ENCODE results near the gene PTPRD. TPM values are rescaled to one million over a fixed set of nuclear protein-coding genes. Genes with fewer than 3 reads are reported as not detected.

PTPRD gene
- total RNA-seq, 1 experiment from 2014 or later: 0.02 TPM

DNA sequence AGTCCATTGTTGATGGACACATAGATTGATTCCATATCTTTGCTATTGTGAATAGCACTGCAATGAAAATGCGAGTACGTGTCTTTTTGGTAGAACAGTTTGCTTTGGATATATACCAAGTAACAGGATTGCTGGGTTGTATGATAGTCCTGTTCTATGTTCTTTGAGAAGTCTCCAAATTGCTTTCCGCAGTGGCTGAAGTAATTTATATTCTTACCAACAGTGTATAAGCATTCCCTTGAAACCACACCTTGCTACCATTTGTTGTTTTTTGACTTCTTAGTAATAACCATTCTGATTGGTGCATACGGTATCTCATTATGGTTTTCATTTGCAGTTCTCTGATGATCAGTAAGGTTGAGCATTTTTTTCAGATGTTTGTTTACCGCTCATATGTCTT is 792.9 kb downstream of the PTPRD start:
- POLR2A ChIA-PET: no interaction called here
- BruUV-seq (replicated peaks): no TSS peak
- CTCF ChIA-PET: no interaction called here

More for the DNA sequence above, 792.9 kb downstream of the PTPRD start:
- Histone ChIP-seq H4K20me1 (ENCODE audit: insufficient read depth) (no peaks in the 10 kb centered on the region), H3K36me3 (ENCODE audit: control insufficient read depth in 1 of 2, insufficient read depth in 2 of 2, low read length in 2 of 2) (no peaks in the 10 kb centered on the region), H3K9me3 (ENCODE audit: control insufficient read depth in 1 of 2, insufficient read depth in 1 of 2, low read depth in 1 of 2, low read length in 2 of 2) (peaks cover 4 to 23% of the 10 kb centered on the region in 2 experiments; a peak in 2 of 4 replicates), H3K9ac (ENCODE audit: low read length) (no peak overlapping the region), H3K79me2 (ENCODE audit: insufficient read depth, low read length) (no peaks in the 10 kb centered on the region), H3K4me1 (ENCODE audit: control insufficient read depth in 1 of 2, insufficient read depth in 2 of 2, low read length in 2 of 2) (no peaks in the 10 kb centered on the region), H3K4me2 (ENCODE audit: low read length) (no peak overlapping the region), H2AFZ (ENCODE audit: low read depth, low read length, poor library complexity, severe bottlenecking) (no peak overlapping the region), H3K27me3 (ENCODE audit: insufficient read depth, low read length) (no peaks in the 10 kb centered on the region), H3K9me2 (ENCODE audit: insufficient read depth) (no peaks in the 10 kb centered on the region), H3K27ac (ENCODE audit: low read depth, low read length) (no peak overlapping the region), H3K4me3 (replicated peaks in 1 of 2; ENCODE audit: low read depth in 1 of 2, low read length in 2 of 2) (no peak overlapping the region)
- intact Hi-C loops (cut with micrococcal nuclease): no loop called here
- no peak for DNase-seq (ENCODE audit: low read depth, low spot score)
- RAD21 ChIA-PET (ENCODE audit: low non-redundant PET in 1 of 2, low total read pairs in 2 of 2, uncharacterized antibody in 2 of 2, unreplicated experiment in 2 of 2): no interaction called here
- ATAC-seq: no peak
- TF ChIP-seq SP1 (IDR thresholded peaks at IDR 0.05; ENCODE audit: low read depth) (no peak), REST (IDR thresholded peaks at IDR 0.05; ENCODE audit: low read depth) (no peak), EZH2phosphoT487 (IDR thresholded peaks at IDR 0.05; ENCODE audit: borderline replicate concordance) (no peak), YY1 (IDR thresholded peaks at IDR 0.05; ENCODE audit: extremely low read depth, insufficient replicate concordance, low read depth, low read length) (no peak), TCF7L2 (IDR thresholded peaks at IDR 0.05; ENCODE audit: borderline replicate concordance, extremely low read depth, insufficient read depth, insufficient read length) (no peak), ZNF274 (IDR thresholded peaks at IDR 0.05; ENCODE audit: low read depth, low read length) (no peak), POLR2AphosphoS5 (IDR thresholded peaks at IDR 0.05; ENCODE audit: low read depth, low read length) (no peak), ZFX (IDR thresholded peaks at IDR 0.05) (no peak), SIN3A (IDR thresholded peaks at IDR 0.05; ENCODE audit: low read depth) (no peak), EGR1 (IDR thresholded peaks at IDR 0.05; ENCODE audit: low read depth) (no peak), JUND (IDR thresholded peaks at IDR 0.05) (no peak), CTCF (IDR thresholded peaks at IDR 0.05 in 2 of 3, conservative IDR thresholded peaks at IDR 0.05 in 1 of 3; ENCODE audit: borderline replicate concordance in 1 of 3, insufficient read depth in 1 of 3, low read depth in 2 of 3, low read length in 2 of 3) (no peak), RAD21 (IDR thresholded peaks at IDR 0.05; ENCODE audit: low read depth) (no peak), ELF1 (IDR thresholded peaks at IDR 0.05; ENCODE audit: borderline replicate concordance, low read depth) (no peak), ZBTB33 (IDR thresholded peaks at IDR 0.05; ENCODE audit: extremely low read depth, insufficient replicate concordance, low read length) (no peak), MAX (IDR thresholded peaks at IDR 0.05) (no peak)
- TF ChIP-seq, protein P1, sequence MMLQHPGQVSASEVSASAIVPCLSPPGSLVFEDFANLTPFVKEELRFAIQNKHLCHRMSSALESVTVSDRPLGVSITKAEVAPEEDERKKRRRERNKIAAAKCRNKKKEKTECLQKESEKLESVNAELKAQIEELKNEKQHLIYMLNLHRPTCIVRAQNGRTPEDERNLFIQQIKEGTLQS (IDR thresholded peaks at IDR 0.05): no peak
